GM12801 (cell line): ENCODE results near the gene OOSP1.

Experiments
- TF ChIP-seq, protein P1 (sequence below): IDR thresholded peaks from one replicate; pipeline ENCODE4 v1.5.1; 2011; ENCODE audit warnings: control low read depth; ENCODE audit not compliant: insufficient read length; ENCODE audit errors: extremely low read depth

The OOSP1 gene

GRCh38 chr11:59938132-59938531 lies at the start of gene OOSP1:
Gene OOSP1 (plus strand): TSS chr11:59938432. CDS start chr11:59938455, 23 bp downstream.
- TF ChIP-seq, protein P1, sequence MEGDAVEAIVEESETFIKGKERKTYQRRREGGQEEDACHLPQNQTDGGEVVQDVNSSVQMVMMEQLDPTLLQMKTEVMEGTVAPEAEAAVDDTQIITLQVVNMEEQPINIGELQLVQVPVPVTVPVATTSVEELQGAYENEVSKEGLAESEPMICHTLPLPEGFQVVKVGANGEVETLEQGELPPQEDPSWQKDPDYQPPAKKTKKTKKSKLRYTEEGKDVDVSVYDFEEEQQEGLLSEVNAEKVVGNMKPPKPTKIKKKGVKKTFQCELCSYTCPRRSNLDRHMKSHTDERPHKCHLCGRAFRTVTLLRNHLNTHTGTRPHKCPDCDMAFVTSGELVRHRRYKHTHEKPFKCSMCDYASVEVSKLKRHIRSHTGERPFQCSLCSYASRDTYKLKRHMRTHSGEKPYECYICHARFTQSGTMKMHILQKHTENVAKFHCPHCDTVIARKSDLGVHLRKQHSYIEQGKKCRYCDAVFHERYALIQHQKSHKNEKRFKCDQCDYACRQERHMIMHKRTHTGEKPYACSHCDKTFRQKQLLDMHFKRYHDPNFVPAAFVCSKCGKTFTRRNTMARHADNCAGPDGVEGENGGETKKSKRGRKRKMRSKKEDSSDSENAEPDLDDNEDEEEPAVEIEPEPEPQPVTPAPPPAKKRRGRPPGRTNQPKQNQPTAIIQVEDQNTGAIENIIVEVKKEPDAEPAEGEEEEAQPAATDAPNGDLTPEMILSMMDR, result no peak

GRCh38 chr11:59891781-59892181 lies 46.5 kb upstream of the OOSP1 start:
- TF ChIP-seq, protein P1, result no peak

- TF ChIP-seq, protein P1, result no peak
These were observed 43.6 kb upstream of the OOSP1 start for GRCh38 chr11:59894616-59895015.

GRCh38 chr11:59898046-59898445 lies 40.2 kb upstream of the OOSP1 start:
- TF ChIP-seq, protein P1, result no peak

DNA sequence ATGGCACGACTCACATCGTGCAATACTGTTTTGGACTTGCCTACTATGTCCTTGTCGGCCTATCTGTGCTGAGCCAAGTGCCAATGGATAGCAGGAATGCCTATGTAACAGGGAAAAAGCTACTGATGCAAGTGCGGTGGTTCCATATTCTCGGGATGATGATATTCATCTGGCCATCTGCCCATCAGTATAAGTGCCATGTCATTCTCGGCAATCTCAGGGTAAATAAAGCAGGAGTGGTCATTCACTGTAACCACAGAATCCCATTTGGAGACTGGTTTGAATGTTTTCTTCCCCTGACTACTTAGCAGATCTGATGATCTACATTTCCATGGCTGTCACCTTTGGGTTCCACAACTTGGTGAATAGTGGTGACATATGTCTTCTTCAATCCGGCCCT lies 39.6 kb upstream of the OOSP1 start:
- TF ChIP-seq, protein P1, result no peak

DNA sequence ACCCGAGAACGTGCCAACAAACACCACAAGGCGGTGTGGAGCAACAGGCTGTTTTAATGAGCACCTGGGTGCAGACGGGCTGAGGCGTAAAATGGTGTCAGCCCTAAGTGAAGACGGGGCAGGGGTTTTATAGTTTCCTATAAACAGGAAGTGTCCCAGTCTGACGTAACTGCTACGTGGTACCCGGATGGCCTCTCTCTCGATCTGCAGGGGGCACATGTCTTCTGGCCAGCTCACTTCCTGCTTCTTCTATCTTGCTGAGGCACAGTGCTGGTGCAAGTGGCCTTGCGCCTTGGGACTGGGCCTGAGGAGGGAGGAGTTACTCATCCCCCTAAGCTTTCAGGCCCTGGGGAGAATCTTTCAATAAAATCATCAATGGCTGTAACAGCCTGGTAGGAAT lies 38.7 kb upstream of the OOSP1 start:
- TF ChIP-seq, protein P1, result no peak

DNA sequence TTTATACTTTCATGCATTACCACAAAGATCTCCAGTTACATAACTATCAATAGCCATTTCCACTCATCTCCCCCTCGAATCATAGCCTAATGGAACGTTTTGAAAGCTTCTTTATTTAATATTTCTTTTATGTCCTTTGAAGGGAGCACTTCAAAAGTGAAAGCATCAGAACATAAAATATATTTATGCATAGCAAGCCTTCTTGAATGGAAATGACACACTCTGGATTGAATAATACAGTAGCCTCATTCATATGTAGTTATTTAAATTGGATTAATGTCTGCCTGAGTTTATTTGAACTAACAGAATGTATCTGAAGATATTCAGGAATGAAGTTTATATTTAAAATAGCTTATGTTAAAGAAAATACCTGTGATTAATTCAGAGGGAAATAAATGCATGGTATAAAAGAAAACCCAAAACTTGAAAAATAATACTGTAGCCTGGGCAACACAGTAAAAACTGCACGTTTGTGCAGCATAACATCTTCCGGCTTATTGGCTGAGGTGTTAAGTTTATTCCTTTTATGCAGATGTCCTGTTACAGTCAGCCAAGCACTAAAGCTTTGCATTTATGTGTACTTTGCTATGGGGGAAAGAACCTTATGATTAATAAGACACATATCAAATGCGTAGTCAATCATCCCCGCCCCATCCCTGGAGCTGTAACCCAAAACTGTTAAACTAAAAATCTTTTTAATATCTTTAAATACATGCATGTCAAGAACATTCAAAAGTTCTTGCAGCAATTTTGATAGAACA lies 37.7 kb upstream of the OOSP1 start:
- TF ChIP-seq, protein P1, result no peak
